IMR-90 (cell line): ENCODE data around the gene HYOU1. TPM values are rescaled to one million over a fixed set of nuclear protein-coding genes. Genes with fewer than 3 reads are reported as not detected.

Experiments used
- ATAC-seq: fragments of 200-7000 bp; cut with Tn5 transposase; 2 replicates; pipeline ENCODE4 v1.9.1; 2020; ENCODE audit warnings: low read depth, mild to moderate bottlenecking, moderate library complexity
- BruUV-seq: library from RNA; stranded (reverse); fragments of 400-500 nt; replicated peaks from 2 replicates; lab custom pipeline; 2021; lab: Mats Ljungman, UMichigan
- CTCF ChIA-PET: fragments of 300-600 bp; formaldehyde crosslinking; extraction: SDS; loops from one replicate; lab custom pipeline; 2021; ENCODE audit warnings: antibody characterized with exemption; lab: Yijun Ruan, JAX
- POLR2A ChIA-PET: fragments of 300-600 bp; sonication (Branson Sonifier 250); formaldehyde crosslinking; loops from one replicate; lab custom pipeline; 2022; ENCODE audit warnings: antibody characterized with exemption; ENCODE audit not compliant: unreplicated experiment; lab: Charles Lee
- DNase-seq: peaks from one replicate; pipeline ENCODE4 v3.0.0; 2013
- H2AFZ ChIP-seq: replicated peaks from 2 replicates; pipeline ENCODE3; 2013; ENCODE audit warnings: low read length, mild to moderate bottlenecking; ENCODE audit not compliant: poor library complexity
- H2AK5ac ChIP-seq: 2 replicates; pipeline ENCODE4 v1.6.1; 2013; ENCODE audit warnings: low read depth, low read length, inconsistent platforms
- H2AK9ac ChIP-seq: replicated peaks from 2 replicates; pipeline ENCODE3; 2013; ENCODE audit warnings: mild to moderate bottlenecking, low read depth, low read length, moderate library complexity; ENCODE audit not compliant: poor library complexity
- H2BK120ac ChIP-seq: 2 replicates; pipeline ENCODE4 v1.6.1; 2013; ENCODE audit warnings: low read depth, low read length, inconsistent platforms
- H2BK15ac ChIP-seq: 3 replicates; pipeline ENCODE4 v1.6.1; 2013; ENCODE audit warnings: low read depth, low read length, inconsistent platforms
- H2BK20ac ChIP-seq: 2 replicates; pipeline ENCODE4 v1.6.1; 2013; ENCODE audit warnings: low read depth, mild to moderate bottlenecking, inconsistent platforms, low read length, moderate library complexity
- H2BK5ac ChIP-seq: 2 replicates; pipeline ENCODE4 v1.6.1; 2013; ENCODE audit warnings: mild to moderate bottlenecking, low read depth, low read length, inconsistent platforms; ENCODE audit not compliant: poor library complexity, severe bottlenecking
- H3K14ac ChIP-seq: replicated peaks from 2 replicates; pipeline ENCODE4 v1.6.1; 2013; ENCODE audit warnings: low read depth, low read length, inconsistent platforms
- H3K18ac ChIP-seq: 2 replicates; pipeline ENCODE4 v1.6.1; 2013; ENCODE audit warnings: low read depth, low read length, control low read depth
- H3K23ac ChIP-seq: 2 replicates; pipeline ENCODE4 v1.6.1; 2013; ENCODE audit warnings: low read depth, low read length, inconsistent platforms
- H3K27ac ChIP-seq: 2 replicates; pipeline ENCODE4 v1.5.1; 2013; ENCODE audit warnings: mild to moderate bottlenecking, control low read depth, low read length; ENCODE audit not compliant: insufficient read depth
- H3K27me3 ChIP-seq: 2 replicates; pipeline ENCODE4 v1.6.1; 2013; ENCODE audit warnings: low read length; ENCODE audit not compliant: control insufficient read depth, insufficient read depth
- H3K36me3 ChIP-seq: 2 replicates; pipeline ENCODE4 v1.6.1; 2013; ENCODE audit warnings: low read length, mixed read lengths; ENCODE audit not compliant: control insufficient read depth, insufficient read depth
- H3K4ac ChIP-seq: 2 replicates; pipeline ENCODE4 v1.6.1; 2013; ENCODE audit warnings: low read depth, low read length, inconsistent platforms
- H3K4me1 ChIP-seq: 2 replicates; pipeline ENCODE4 v1.6.1; 2013; ENCODE audit warnings: low read length, mixed read lengths; ENCODE audit not compliant: control insufficient read depth, insufficient read depth
- H3K4me2 ChIP-seq: 2 replicates; pipeline ENCODE4 v1.6.1; 2013; ENCODE audit warnings: low read depth, mild to moderate bottlenecking, control low read depth, low read length, moderate library complexity
- H3K4me3 ChIP-seq: 2 replicates; pipeline ENCODE4 v1.5.1; 2013; ENCODE audit warnings: low read depth, mild to moderate bottlenecking, control low read depth, low read length, moderate library complexity; ENCODE audit not compliant: insufficient read depth
- H3K56ac ChIP-seq: 2 replicates; pipeline ENCODE4 v1.6.1; 2013; ENCODE audit warnings: low read length, inconsistent platforms; ENCODE audit not compliant: insufficient read depth; ENCODE audit errors: extremely low read depth
- H3K79me1 ChIP-seq, 2 experiments: 2 replicates each; pipeline ENCODE4 v1.6.1; 2013; ENCODE audit warnings: low read length in 2 of 2, inconsistent platforms in 1 of 2, low read depth in 1 of 2
- H3K9ac ChIP-seq: 2 replicates; pipeline ENCODE4 v1.6.1; 2013; ENCODE audit warnings: low read depth, low read length, control low read depth
- H3K9me1 ChIP-seq: 2 replicates; pipeline ENCODE4 v1.6.1; 2013; ENCODE audit warnings: low read length, inconsistent platforms; ENCODE audit not compliant: insufficient read depth
- H3K9me3 ChIP-seq: 2 replicates; pipeline ENCODE4 v1.6.1; 2013; ENCODE audit warnings: low read length; ENCODE audit not compliant: control insufficient read depth, insufficient read depth
- H4K20me1 ChIP-seq: 2 replicates; pipeline ENCODE4 v1.6.1; 2013; ENCODE audit warnings: low read length, inconsistent platforms; ENCODE audit not compliant: insufficient read depth
- H4K5ac ChIP-seq: 2 replicates; pipeline ENCODE4 v1.6.1; 2013; ENCODE audit warnings: mild to moderate bottlenecking, low read depth, low read length, control low read depth
- H4K8ac ChIP-seq, 2 experiments: 2 replicates each; pipeline ENCODE4 v1.6.1; 2013; ENCODE audit warnings: low read depth in 2 of 2, low read length in 2 of 2, control low read depth in 1 of 2, inconsistent platforms in 1 of 2
- H4K91ac ChIP-seq: 2 replicates; pipeline ENCODE4 v1.6.1; 2013; ENCODE audit warnings: low read depth, low read length, inconsistent platforms; ENCODE audit not compliant: insufficient read depth
- BHLHE40 ChIP-seq: fragments of 150-350 bp; IDR thresholded peaks from 2 replicates; pipeline ENCODE4 v1.6.1; 2016; ENCODE audit warnings: mild to moderate bottlenecking, low read depth, low read length
- CEBPB ChIP-seq: IDR thresholded peaks from 2 replicates; pipeline ENCODE4 v1.6.1; 2012; ENCODE audit warnings: low read depth, low read length, improper control_type of control experiment
- CHD1 ChIP-seq: IDR thresholded peaks from 2 replicates; pipeline ENCODE4 v1.6.1; 2012; ENCODE audit warnings: low read depth, low read length, improper control_type of control experiment
- FOS ChIP-seq: fragments of 150-350 bp; IDR thresholded peaks from 2 replicates; pipeline ENCODE4 v1.6.1; 2016; ENCODE audit warnings: low read depth, low read length
- MAFK ChIP-seq: IDR thresholded peaks from 2 replicates; pipeline ENCODE4 v1.6.1; 2012; ENCODE audit warnings: low read depth, low read length, improper control_type of control experiment
- MAZ ChIP-seq: IDR thresholded peaks from 2 replicates; pipeline ENCODE4 v1.6.1; 2012; ENCODE audit warnings: low read depth, mild to moderate bottlenecking, low read length, improper control_type of control experiment, moderate library complexity, borderline replicate concordance
- MXI1 ChIP-seq: IDR thresholded peaks from 2 replicates; pipeline ENCODE4 v1.6.1; 2012; ENCODE audit warnings: low read depth, mild to moderate bottlenecking, low read length, moderate library complexity, borderline replicate concordance
- NFE2L2 ChIP-seq: fragments of 150-350 bp; IDR thresholded peaks from 2 replicates; pipeline ENCODE4 v1.6.1; 2016; ENCODE audit warnings: low read depth, mild to moderate bottlenecking, low read length
- POLR2A ChIP-seq: IDR thresholded peaks from 2 replicates; pipeline ENCODE4 v1.6.1; 2012; ENCODE audit warnings: mild to moderate bottlenecking, low read depth, low read length
- RAD21 ChIP-seq: IDR thresholded peaks from 2 replicates; pipeline ENCODE4 v1.6.1; 2012; ENCODE audit warnings: low read length, improper control_type of control experiment
- RCOR1 ChIP-seq: IDR thresholded peaks from 2 replicates; pipeline ENCODE4 v1.6.1; 2012; ENCODE audit warnings: mild to moderate bottlenecking, low read length, improper control_type of control experiment; ENCODE audit not compliant: insufficient replicate concordance
- RFX5 ChIP-seq: IDR thresholded peaks from 2 replicates; pipeline ENCODE4 v1.8.0; 2012; ENCODE audit warnings: low read depth, mild to moderate bottlenecking, low read length, moderate library complexity
- SMC3 ChIP-seq: fragments of 150-350 bp; IDR thresholded peaks from 2 replicates; pipeline ENCODE4 v1.6.1; 2016; ENCODE audit warnings: low read depth, mild to moderate bottlenecking, antibody characterized with exemption, low read length, moderate library complexity
- USF2 ChIP-seq: fragments of 150-350 bp; IDR thresholded peaks from 2 replicates; pipeline ENCODE4 v1.6.1; 2017; ENCODE audit warnings: mild to moderate bottlenecking, antibody characterized with exemption, low read length, low read depth
- WGBS, 2 experiments: methylation state at CpG; one replicate each; pipeline versions ENCODE4 v1.1.5 to v1.1.7; 2013; ENCODE audit warnings: missing lambda C conversion rate in 2 of 2; ENCODE audit not compliant: insufficient read length in 1 of 2; ENCODE audit errors: extremely low coverage in 2 of 2; 5-methylcytosine and 5-hydroxymethylcytosine counted together
- dilution Hi-C: fragments of 300-500 bp; cut with HindIII; formaldehyde crosslinking; loops from one replicate; pipeline ENCODE4 v1.14.3; 2018; ENCODE audit warnings: low sequenced_read_pairs; ENCODE audit not compliant: unreplicated experiment
- in situ Hi-C: fragments of 300-500 bp; cut with MboI; formaldehyde crosslinking; loops from 3 replicates; pipeline ENCODE4 v1.14.3; 2019; ENCODE audit warnings: low sequenced_read_pairs, inconsistent platforms, mixed read lengths
- intact Hi-C: fragments of 100-400 bp; cut with micrococcal nuclease; formaldehyde crosslinking; loops from 2 replicates; pipeline ENCODE4 v1.10.0; 2022
- polyA plus RNA-seq, 3 experiments: library from polyadenylated mRNA; depleted of rRNA; stranded (reverse); fragments of >200 nt; gene quantifications; 2 replicates each; pipeline ENCODE4 v1.2.3, GENCODE V29; 2012; ENCODE audit warnings: low replicate concordance in 1 of 3
- total RNA-seq: library from RNA; depleted of rRNA; stranded (reverse); fragments of >200 nt; gene quantifications from 2 replicates; pipeline ENCODE4 v1.2.3, GENCODE V29; 2012
- TF ChIP-seq, protein P1 (sequence below): fragments of 150-350 bp; IDR thresholded peaks from 2 replicates; pipeline ENCODE4 v1.6.1; 2016; ENCODE audit warnings: low read depth, mild to moderate bottlenecking, low read length, moderate library complexity, borderline replicate concordance
- TF ChIP-seq, protein P2 (sequence below): conservative IDR thresholded peaks from 2 replicates; pipeline ENCODE4 v1.5.1; 2012; ENCODE audit warnings: mild to moderate bottlenecking, low read depth, low read length, improper control_type of control experiment

HYOU1 gene
- total and polyA plus RNA-seq, 2 of the 4 experiments (the other 2 are of a cell fraction): 117 to 181 TPM

DNA sequence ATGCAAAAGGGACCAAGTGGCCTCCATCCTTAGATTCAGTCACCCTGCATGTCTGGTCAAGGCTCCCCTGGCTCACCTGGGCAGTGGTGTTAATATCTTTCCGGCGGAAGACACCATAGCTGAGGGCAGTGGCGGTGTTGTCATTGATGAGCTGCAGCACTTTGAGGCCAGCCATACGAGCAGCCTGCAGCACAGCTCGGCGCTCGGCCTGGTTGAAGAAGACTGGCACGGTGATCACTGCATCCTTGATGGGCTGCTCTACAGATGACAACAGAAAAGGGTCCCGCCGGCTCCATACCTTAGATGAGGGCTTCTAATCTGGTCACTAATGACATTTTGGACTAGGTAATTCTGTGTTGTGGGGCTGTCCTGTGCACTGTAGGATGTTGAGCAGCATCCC is 2.6 kb downstream of the HYOU1 start:
- no peak for DNase-seq
- CTCF ChIA-PET: no interaction called here
- no TSS peak for BruUV-seq

More for the DNA sequence above, 2.6 kb downstream of the HYOU1 start:
- Histone ChIP-seq H3K27ac (no peak overlapping the region), H3K36me3 (peaks cover 50% of the 10 kb centered on the region), H3K27me3 (no peaks in the 10 kb centered on the region), H4K5ac (no peak overlapping the region), H3K4ac (no peak overlapping the region), H3K4me1 (peaks cover 4% of the 10 kb centered on the region; the same call in 1 of the 2 replicates), H3K9me3 (no peaks in the 10 kb centered on the region), H2BK120ac (no peak overlapping the region), H3K4me2 (no peak overlapping the region), H2BK15ac (no peak overlapping the region), H3K56ac (no peak overlapping the region), H2AFZ (no peak overlapping the region), H2AK9ac (no peak overlapping the region), H3K9ac (no peak overlapping the region), H3K4me3 (no peak overlapping the region), H4K91ac (no peak overlapping the region), H2AK5ac (no peak overlapping the region), H4K20me1 (0 out of 2 replicates have a peak, but pooled peaks cover 5% of the 10 kb centered on the region), H3K9me1 (peaks cover 9% of the 10 kb centered on the region), H2BK5ac (no peak overlapping the region), H3K23ac (no peak overlapping the region), H3K79me1 (peaks cover 17 to 51% of the 10 kb centered on the region in 2 experiments), H4K8ac (no peak overlapping the region), H3K14ac (no peak overlapping the region), H3K18ac (no peak overlapping the region), H2BK20ac (no peak overlapping the region)
- TF ChIP-seq MXI1: no peak
- no peak for TF ChIP-seq FOS
- no peak for TF ChIP-seq SMC3
- no peak for TF ChIP-seq POLR2A
- no peak for TF ChIP-seq NFE2L2
- TF ChIP-seq, protein P1, sequence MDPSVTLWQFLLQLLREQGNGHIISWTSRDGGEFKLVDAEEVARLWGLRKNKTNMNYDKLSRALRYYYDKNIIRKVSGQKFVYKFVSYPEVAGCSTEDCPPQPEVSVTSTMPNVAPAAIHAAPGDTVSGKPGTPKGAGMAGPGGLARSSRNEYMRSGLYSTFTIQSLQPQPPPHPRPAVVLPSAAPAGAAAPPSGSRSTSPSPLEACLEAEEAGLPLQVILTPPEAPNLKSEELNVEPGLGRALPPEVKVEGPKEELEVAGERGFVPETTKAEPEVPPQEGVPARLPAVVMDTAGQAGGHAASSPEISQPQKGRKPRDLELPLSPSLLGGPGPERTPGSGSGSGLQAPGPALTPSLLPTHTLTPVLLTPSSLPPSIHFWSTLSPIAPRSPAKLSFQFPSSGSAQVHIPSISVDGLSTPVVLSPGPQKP: no peak
- no peak for TF ChIP-seq RAD21
- TF ChIP-seq BHLHE40: no peak
- no peak for TF ChIP-seq MAZ
- TF ChIP-seq, protein P2, sequence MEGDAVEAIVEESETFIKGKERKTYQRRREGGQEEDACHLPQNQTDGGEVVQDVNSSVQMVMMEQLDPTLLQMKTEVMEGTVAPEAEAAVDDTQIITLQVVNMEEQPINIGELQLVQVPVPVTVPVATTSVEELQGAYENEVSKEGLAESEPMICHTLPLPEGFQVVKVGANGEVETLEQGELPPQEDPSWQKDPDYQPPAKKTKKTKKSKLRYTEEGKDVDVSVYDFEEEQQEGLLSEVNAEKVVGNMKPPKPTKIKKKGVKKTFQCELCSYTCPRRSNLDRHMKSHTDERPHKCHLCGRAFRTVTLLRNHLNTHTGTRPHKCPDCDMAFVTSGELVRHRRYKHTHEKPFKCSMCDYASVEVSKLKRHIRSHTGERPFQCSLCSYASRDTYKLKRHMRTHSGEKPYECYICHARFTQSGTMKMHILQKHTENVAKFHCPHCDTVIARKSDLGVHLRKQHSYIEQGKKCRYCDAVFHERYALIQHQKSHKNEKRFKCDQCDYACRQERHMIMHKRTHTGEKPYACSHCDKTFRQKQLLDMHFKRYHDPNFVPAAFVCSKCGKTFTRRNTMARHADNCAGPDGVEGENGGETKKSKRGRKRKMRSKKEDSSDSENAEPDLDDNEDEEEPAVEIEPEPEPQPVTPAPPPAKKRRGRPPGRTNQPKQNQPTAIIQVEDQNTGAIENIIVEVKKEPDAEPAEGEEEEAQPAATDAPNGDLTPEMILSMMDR: no peak
- TF ChIP-seq CEBPB: no peak
- TF ChIP-seq RCOR1: no peak
- TF ChIP-seq MAFK: no peak
- no peak for TF ChIP-seq RFX5
- TF ChIP-seq USF2: no peak
- TF ChIP-seq CHD1: no peak
- ATAC-seq: no peak
- POLR2A ChIA-PET: no interaction called here
- in situ Hi-C loops: no loop called here
- intact Hi-C loops: no loop called here
- 95% methylated on average over 7 of the region's 10 CpGs; no CpG with 5 or more reads in 1 of the 2 experiments for WGBS, 2 experiments
- dilution Hi-C loops: no loop called here
